Loucy (cell line): ENCODE data around the gene KPNA1.

Experiments used
- CTCF ChIP-seq: fragments of 200-600 bp; sonication (generic); conservative IDR thresholded peaks from 2 replicates; pipeline ENCODE4 v1.5.1; 2014; ENCODE audit warnings: mild to moderate bottlenecking, antibody characterized with exemption, low read length
- EZH2phosphoT487 ChIP-seq: fragments of 200-600 bp; IDR thresholded peaks from 2 replicates; pipeline ENCODE4 v1.6.1; 2018; ENCODE audit warnings: antibody characterized with exemption, mild to moderate bottlenecking, moderate library complexity, borderline replicate concordance

GRCh38 chr3:122523317-122523716 lies 8.6 kb upstream of the KPNA1 start:
- TF ChIP-seq CTCF (no peak), EZH2phosphoT487 (no peak)
